HG02610 (cell line): ENCODE results near the gene TMEM82.

Experiments used
- ATAC-seq: cut with Tn5 transposase; IDR thresholded peaks from one replicate; pipeline ENCODE4 v1.9.1; 2021; ENCODE audit warnings: mild to moderate bottlenecking, moderate library complexity; ENCODE audit not compliant: unreplicated experiment

TMEM82 gene

DNA sequence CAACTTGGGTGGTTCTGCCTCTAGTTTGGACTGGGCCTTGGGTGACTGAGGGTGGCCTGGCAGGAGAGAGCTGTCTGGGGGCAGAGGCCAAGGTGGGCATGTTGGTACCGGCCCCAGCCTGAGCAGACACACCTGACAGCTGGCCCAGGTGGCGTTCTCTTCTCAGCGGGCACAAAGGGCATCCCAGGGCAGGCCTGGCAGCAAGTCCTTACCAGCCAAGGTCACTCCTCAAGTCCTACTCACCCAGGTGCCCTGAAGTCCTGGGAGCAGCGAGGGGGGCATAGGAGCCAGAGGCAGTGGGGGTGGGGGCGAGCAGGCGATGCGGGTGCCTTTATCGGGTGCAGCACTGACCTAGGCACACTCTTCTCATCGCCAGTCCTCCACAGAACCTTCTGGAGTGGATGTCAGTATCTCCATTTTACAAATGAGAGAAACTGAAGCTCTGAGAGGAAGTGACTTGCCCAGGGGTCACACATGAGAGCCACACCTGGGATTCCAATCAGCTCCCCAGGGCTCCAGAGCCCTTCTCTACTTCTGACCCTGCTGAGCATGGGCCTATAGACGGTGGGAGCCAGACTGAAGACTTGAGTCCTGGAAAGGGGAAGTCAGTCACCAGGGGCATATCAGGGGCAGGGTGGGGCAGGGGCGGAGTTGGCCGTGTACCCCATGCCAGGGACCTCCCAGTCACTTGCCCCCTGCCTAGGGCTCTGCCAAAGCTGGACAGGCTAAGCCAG, 6.8 kb upstream of the TMEM82 start:
- no peak for ATAC-seq

DNA sequence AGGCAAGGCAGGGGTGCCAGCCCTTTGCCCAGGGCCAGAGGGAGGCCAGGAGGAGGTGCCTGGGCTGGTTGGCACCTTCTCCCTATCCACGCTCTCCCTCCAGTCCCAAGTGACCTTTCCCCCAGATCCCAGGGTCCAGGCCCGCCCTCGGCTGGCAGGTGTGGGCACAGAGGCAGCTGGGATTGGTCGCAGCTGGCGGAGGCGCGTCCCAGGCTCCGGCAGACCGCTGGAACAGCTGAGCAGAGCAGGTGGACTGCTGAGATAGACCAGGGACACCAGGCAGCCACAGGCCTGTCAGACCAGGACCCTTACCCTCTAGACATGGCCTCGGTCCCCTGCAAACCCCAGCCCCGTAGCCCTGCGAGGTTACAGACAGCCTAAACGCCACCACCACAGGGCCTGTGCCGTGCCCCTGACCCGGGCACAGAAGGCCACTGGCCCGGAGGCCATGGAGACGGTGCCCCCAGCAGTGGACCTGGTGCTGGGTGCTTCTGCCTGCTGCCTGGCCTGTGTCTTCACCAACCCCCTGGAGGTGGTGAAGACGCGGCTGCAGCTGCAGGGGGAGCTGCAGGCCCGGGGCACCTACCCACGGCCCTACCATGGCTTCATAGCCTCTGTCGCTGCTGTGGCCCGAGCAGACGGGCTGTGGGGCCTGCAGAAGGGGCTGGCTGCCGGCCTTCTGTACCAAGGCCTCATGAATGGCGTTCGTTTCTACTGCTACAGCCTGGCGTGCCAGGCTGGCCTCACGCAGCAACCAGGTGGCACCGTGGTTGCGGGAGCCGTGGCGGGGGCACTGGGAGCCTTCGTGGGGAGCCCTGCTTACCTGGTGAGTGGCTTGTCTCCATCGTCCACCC, 6.0 kb upstream of the TMEM82 start, which contains the start of gene SLC25A34:
Gene SLC25A34 (plus strand): TSS at position 221 of the 854 bp plus-strand sequence. CDS start 228 bp downstream, at position 449.
- no peak for ATAC-seq

DNA sequence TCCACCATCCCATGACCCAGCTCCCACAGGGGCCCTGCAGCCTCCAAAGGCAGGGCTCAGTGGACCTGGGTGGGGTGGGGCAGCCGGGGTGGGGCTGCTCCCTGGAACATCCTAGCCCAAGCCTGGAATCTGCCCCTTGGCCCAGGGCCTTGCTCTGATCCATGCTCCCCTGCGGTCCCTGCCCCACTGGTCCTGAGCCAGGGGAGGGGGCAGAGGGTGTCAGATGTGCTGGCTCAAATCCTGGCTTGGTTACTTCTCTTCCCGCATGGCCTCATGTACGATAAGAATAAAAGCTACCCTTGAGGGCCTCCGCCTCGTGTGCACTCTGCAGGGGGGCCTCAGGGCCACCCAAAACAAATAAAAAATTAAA, 5.4 kb upstream of the TMEM82 start:
- ATAC-seq: no peak

DNA sequence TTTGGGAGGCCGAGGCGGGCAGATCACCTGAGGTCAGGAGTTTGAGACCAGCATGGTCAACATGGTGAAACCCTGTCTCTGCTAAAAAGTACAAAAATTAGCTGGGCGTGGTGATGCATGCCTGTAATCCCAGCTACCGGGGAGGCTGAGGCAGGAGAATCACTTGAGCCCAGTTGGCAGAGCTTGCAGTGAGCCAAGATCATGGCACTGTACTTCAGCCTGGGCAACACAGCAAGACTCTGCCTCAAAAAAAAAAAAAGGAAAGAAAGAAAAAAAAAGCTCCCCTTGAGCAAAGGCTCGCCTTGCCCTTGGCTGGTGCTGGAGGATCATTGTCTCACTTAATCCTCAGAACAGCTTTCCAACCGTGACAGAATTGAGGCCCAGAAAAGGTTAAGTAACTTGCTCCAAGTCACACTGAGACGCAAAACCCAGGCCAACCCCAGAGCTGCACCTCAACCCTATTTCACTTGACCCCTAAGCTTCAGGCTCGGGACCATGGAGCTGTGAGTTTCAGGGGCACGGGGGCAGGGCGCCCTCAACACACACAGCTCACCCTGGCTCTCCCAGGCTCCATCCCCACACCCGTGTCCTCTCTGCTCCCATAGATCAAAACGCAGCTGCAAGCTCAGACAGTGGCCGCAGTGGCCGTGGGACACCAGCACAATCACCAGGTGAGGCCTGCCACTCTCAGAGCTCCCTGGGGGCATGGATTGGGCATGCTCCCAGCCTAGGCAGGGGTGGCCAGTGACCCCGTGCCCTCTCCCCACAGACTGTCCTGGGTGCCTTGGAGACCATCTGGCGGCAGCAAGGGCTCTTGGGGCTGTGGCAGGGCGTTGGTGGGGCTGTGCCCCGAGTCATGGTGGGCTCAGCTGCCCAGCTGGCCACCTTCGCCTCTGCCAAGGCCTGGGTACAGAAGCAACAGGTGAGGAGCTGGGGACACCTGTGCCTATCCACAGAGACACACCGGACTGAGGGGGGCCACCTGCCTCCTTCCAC, 4.7 kb upstream of the TMEM82 start:
- ATAC-seq: no peak

DNA sequence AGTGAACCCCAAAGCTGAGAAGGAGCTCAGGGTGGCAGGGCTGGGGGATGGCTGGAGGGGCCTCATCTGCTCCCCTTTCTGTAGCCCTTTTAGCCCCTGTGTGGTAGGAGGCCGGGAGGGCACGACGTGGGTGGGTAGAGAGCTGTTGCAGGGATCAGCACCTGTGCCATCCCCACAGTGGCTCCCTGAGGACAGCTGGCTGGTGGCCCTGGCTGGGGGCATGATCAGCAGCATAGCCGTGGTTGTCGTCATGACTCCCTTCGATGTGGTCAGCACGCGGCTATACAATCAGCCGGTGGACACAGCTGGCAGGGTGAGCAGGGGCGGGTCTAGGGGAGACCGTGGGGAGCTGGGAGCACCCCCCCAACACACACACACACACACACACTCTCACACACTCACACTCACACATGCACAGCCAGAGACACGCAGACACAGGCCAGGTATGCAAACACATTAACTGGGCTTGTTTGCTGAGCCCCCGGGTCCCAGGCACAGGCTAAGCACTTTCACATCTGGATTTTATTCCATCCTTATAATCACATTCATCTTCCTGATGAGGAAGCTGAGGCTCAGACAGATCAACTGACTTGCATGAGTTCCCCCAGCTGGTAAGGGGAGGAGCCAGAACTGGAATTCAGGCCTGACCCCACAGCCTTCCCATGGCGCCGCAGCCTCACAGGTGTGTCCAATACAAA, 3.7 kb upstream of the TMEM82 start:
- no peak for ATAC-seq

DNA sequence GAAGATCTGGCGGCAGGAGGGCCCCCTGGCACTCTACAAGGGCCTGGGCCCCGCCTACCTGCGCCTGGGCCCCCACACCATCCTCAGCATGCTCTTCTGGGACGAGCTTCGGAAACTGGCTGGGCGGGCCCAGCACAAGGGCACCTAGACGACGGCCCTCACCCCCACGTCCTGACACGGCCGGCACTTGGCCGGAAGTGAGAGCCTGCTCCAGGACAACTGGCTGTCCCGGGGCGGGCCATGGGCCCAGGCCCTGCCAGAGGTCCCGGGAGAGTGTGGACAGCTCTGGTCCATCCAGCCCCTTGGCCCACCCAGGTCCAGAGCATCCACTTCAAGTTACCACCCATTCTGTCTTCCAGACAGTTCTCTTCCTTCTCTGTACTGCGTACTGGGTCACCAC, 3.0 kb upstream of the TMEM82 start:
- no peak for ATAC-seq

DNA sequence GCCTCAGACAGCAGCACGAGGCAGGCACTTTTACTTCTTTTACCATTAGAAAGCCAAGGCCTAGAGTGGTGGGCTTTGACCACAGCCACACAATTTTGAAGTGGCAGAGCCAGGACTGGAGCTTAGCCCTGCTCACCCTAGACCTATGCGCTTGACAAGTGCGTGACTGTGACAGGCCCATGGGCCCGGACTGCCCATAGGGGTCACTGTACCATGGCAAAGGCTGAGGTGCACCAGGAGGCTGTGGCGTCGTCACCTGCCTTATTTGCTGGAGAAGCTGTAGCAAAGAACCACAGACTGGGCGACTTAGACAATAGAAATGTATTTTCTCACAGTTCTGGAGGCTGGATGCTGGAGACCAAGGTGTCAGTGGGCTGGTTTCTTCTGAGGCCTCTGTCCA, 2.6 kb upstream of the TMEM82 start:
- no peak for ATAC-seq

DNA sequence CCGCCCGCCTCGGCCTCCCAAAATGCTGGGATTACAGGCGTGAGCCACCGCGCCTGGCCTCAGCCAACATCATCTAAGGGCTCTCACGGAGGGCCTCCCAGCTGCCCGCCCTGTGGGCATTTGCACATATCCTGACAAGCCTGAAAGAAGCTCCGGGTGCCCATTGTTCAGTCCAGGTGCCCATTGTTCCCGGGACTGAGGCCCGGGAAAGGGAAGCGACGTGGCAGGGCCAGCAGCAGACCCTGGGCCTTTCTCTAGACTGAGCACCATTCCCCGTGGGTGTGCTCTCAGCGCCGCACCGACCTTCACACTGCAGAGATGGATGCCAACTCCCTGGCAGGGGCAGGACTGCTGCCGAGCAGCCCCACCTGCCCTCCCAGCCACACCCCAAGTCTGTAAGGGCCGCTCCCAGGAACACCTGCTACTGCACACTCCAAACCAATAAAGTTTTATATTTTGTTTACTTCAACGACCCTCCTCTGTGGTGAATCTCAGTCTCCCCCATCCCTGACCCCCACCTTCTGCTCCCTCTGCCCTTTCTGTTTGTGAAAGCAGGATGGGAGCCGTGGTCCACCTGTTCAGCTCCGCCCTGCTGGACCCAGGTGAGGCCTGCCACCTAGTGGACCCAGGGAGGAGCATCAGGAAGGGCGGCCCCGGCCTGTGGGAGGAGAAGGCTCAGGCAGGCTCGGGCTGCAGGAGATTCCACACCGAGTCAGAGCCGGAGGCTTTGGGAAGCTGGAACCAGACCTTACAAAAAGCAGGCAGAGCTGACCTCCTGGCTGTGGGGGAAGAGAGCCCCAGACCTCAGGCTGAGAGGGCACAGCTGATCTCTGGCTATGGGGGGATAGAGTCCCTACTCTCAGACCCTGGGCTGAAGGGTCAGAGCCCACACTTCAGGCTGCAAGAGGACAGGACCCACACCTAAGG, 1.1 kb upstream of the TMEM82 start:
- no peak for ATAC-seq

DNA sequence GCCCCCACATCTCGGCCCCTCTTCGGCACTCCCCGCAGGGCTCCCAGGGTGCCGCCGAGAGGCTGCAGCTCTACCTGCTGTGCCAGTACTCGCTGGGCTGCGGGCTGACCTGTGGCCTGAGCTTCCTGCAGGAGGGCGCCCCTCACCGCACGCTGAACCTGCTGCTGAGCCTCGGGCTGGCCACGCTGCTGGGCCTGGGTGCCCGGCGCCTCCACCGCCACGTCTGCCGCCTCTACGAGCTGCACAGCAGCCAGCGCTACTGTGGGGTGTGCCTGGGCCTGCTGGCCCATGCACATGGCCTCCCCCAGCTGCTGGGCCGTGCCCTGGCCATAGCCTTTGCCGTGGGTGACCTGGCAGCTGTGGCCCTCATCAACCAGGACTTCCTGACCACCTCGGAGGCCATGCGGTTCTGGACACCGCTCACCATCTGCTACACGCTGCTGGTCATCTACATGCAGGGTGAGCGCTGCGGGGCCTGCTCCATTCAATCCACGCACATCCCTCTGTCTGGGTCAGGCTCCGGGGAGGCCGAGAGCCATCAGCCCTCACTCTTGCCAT, 1.9 kb downstream of the TMEM82 start:
- ATAC-seq: no peak

DNA sequence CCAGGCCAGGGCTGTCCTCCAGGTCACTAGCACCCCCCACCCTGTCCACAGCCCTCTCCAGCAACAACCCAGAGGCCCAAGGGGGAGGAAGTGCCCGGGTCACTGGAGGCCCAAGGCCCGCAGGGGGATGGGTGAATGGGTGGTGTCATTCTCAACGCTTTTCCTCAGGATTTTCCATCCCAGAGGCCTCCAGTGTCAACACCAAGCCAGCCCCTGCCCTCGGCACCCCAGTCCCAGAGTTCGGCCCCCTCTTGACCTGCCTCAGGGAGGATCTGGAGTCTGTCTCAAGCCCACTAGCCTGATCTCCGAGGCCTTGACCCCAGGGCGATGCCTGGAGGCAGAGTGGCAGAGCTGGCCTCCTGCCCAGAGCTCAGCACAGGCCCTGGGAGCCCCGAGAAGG, 5.1 kb downstream of the TMEM82 start:
- no peak for ATAC-seq

DNA sequence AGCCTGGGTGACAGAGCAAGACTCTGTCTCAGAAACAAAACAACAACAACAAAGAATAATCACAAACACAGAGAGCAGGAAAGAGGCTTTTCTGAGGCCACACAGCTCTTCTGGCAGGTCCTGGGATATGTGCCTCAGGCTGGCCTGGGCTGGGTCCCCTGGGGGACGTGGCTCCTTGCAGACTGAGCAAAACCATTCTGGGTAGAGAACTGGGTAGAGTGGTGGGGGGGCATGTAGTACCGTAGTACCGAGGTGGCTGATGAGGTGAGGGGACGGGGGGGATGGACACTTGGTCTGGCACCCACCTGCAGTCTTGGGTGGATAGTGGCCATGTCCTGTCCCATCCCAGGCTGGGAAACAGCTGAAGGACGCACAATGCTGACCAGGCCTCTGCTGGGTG, 6.0 kb downstream of the TMEM82 start:
- no peak for ATAC-seq

DNA sequence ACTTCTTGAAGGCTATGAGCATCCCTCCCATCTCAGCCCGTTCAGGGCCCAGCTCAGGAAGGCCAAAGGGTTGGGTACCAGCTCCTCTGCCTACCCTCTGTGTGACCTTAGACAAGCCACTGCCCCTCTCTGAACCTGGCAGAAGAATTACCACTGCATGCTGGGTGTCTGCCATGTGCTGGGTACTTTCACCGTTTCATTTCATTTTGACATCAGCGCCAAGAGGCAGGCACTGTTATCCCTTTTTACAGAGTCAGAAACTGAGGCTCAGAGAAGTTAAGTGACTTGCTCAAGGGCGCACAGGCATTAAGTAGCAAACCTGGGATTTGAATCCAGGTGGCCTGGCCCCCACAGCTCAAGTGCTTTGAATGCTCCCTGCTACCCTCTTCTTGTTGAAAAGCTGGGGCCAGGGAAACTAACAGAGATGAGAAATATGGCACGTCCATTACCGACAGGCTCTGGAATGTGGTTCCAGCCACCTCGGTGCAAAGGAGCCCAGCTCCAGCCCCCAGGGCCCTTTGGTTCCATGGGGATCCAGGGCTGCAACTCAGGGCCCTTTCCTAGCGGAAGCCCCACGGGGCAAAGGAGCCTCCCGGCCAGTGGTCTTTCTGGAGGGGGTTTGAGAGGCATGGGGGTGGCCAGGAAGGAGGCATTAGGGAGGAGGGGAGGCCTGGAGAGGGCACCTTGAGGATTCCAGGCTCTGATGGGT, 6.5 kb downstream of the TMEM82 start:
- ATAC-seq: no peak

DNA sequence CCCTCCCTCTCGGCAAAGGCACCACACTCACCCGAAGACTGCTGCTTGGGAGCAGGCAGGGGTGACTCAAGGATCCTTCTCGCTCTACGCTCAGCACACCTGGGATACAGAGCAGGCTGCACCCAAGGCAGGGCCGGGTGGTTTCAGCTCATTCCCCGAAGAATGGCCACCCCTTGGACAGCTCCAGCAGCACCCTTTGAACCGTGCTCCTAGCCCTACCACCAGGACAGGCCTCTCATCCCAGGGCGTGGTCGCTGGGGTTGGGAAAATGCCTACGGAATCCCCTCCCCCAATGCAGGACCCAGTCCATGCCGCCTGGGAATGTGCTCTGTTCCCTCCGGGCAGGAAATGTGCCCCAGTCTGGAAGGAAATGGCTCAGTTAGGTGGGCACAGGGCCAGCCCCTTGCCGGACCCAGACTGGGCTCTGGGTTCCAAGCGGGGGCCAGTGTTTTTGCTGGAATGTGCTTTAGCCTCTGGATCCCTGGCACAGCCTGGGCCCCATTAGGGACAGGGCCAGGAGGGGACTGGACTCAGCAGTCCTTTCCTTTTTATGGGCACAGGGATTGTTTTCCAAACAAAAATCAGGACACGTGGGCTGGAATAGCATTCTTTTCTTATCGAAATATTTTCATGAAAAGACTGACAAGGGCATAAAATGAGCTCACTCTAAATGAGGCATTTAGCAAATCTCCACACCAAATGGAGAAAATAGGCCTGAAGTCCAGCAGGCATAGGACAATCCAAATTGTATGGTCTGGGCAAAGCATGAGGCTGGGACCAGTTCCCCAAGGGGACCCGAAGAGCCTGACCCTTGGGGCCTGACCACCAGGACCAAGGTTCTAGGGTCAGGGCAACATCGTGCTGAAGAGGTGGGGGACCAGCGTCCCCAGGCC, 7.3 kb downstream of the TMEM82 start:
- ATAC-seq: no peak

DNA sequence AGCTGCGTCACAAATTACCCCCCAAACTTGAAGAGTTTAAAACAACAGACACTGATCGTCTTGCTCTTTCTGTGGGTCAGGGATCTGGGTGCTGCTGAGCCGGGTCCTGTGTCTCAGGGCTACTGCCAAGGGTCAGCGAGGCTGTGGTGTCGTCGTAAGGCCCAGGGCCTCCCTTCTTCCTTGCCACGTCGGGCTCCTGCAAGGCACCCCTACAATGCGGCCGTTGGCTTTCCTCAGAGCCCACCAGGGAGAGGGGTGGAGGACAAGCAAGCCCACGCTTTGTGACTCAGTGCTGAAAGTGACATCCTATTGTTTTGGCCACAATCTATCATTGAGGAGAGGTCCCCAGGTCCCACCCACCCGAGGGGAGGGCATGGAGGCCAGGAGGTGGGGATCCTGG, 8.6 kb downstream of the TMEM82 start:
- ATAC-seq: no peak

DNA sequence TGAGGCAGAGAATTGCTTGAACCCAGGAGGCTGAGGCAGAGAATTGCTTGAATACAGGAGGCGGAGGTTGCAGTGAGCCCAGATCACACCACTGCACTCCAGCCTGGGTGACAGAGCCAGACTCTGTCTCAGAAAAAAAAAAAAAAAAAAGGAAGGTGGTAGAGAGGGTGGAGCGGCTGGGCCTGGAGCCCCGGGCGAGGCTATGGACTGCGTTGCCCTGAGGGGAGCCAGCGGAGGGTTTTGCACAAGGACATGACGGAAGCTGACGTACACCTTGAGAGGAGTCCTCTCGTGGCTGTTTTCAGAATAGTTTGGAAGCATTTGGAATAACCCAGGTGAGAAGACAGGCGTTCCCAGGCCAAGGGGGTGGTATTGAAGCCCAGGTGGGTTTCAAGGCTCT, 9.4 kb downstream of the TMEM82 start:
- ATAC-seq: no peak

DNA sequence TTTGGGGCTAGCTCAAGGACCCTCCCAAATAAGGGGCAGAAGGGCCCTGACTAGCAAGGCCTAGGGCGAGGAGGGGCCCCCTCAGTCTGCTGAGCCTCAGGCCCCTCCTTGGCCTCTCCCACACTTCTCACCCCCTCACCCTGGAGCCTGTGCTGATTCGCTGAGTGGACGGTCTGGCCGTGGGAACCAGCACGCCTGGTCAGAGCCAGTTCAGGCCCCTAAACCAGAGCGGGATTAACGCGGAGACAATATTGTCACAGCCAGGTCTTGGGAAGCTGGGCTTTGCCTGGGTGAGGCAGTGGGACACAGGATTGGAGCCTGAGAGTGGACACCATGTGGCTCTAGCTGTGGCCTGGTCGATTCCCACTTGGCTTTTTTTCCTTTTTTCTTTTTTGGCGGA, 11.5 kb downstream of the TMEM82 start:
- ATAC-seq: no peak

DNA sequence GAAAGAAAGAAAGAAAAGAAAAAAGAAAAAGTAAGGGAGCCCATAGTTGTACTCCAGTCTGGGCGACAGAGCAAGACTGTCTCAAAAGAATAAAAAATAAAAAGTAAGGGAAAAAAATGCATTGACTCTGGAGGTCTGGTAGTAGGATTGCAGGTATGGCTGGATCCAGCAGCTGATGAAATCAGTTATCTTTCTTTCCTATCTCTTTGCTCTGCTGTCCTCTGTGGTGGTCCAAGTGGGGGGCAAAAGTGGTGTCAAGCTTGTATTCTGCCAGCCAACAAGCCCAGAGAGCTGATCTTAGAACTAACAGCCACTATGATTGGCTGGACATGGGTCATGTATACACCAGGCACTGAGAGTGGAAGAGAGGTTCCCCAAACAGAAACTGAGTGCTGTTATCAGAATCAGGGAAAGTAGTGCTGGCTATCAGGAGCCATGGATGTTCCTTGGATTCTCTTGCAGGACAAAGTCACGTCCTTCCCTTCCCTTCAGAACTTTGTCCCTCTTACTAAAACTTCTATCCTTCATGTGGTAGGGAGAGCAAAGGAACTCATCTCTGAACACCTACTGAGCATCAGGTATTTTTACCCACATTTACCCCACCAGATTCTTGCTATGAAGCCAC, 12.8 kb downstream of the TMEM82 start:
- no peak for ATAC-seq
